ENCODE measurements around the gene ARID4B.

DNA sequence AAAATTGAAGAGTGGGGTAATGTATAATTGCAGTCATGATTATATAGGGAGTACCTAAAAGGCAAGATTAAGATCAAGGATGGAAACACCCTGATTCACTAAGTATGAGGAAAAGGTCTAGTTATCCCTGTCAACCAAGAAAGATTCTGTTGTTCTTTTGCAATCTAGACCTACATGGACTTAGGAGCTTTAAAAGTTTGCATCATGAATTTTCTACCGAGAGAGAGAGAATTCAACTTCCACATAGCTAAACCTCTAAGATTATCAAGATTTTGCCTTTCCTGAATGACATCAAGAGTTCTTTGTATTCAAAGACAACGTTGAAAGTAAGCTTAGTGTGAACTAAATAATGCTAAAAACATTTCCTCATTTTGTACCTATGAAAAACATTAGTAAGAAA lies 88.1 kb downstream of the ARID4B start:
- TF ChIP-seq, protein P1, sequence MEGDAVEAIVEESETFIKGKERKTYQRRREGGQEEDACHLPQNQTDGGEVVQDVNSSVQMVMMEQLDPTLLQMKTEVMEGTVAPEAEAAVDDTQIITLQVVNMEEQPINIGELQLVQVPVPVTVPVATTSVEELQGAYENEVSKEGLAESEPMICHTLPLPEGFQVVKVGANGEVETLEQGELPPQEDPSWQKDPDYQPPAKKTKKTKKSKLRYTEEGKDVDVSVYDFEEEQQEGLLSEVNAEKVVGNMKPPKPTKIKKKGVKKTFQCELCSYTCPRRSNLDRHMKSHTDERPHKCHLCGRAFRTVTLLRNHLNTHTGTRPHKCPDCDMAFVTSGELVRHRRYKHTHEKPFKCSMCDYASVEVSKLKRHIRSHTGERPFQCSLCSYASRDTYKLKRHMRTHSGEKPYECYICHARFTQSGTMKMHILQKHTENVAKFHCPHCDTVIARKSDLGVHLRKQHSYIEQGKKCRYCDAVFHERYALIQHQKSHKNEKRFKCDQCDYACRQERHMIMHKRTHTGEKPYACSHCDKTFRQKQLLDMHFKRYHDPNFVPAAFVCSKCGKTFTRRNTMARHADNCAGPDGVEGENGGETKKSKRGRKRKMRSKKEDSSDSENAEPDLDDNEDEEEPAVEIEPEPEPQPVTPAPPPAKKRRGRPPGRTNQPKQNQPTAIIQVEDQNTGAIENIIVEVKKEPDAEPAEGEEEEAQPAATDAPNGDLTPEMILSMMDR (IDR thresholded peaks at IDR 0.05; ENCODE audit: poor library complexity, severe bottlenecking) = no peak
- TF ChIP-seq RAD21 (conservative IDR thresholded peaks at IDR 0.05) = no peak
- TF ChIP-seq EZH2 (IDR thresholded peaks at IDR 0.05; ENCODE audit: borderline replicate concordance, insufficient read depth, low read length, poor library complexity, severe bottlenecking) = no peak
- TF ChIP-seq POLR2AphosphoS5 (IDR thresholded peaks at IDR 0.05) = no peak
- TF ChIP-seq EP300 (conservative IDR thresholded peaks at IDR 0.05; ENCODE audit: poor library complexity, severe bottlenecking) = no peak
- no peak for TF ChIP-seq MXI1 (conservative IDR thresholded peaks at IDR 0.05; ENCODE audit: poor library complexity, severe bottlenecking)
- TF ChIP-seq, protein P2, sequence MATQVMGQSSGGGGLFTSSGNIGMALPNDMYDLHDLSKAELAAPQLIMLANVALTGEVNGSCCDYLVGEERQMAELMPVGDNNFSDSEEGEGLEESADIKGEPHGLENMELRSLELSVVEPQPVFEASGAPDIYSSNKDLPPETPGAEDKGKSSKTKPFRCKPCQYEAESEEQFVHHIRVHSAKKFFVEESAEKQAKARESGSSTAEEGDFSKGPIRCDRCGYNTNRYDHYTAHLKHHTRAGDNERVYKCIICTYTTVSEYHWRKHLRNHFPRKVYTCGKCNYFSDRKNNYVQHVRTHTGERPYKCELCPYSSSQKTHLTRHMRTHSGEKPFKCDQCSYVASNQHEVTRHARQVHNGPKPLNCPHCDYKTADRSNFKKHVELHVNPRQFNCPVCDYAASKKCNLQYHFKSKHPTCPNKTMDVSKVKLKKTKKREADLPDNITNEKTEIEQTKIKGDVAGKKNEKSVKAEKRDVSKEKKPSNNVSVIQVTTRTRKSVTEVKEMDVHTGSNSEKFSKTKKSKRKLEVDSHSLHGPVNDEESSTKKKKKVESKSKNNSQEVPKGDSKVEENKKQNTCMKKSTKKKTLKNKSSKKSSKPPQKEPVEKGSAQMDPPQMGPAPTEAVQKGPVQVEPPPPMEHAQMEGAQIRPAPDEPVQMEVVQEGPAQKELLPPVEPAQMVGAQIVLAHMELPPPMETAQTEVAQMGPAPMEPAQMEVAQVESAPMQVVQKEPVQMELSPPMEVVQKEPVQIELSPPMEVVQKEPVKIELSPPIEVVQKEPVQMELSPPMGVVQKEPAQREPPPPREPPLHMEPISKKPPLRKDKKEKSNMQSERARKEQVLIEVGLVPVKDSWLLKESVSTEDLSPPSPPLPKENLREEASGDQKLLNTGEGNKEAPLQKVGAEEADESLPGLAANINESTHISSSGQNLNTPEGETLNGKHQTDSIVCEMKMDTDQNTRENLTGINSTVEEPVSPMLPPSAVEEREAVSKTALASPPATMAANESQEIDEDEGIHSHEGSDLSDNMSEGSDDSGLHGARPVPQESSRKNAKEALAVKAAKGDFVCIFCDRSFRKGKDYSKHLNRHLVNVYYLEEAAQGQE (IDR thresholded peaks at IDR 0.05; ENCODE audit: borderline replicate concordance) = no peak

All from neural cell (in vitro differentiated cells).